ENCODE results near the gene MOK.

- TF ChIP-seq, protein P1, sequence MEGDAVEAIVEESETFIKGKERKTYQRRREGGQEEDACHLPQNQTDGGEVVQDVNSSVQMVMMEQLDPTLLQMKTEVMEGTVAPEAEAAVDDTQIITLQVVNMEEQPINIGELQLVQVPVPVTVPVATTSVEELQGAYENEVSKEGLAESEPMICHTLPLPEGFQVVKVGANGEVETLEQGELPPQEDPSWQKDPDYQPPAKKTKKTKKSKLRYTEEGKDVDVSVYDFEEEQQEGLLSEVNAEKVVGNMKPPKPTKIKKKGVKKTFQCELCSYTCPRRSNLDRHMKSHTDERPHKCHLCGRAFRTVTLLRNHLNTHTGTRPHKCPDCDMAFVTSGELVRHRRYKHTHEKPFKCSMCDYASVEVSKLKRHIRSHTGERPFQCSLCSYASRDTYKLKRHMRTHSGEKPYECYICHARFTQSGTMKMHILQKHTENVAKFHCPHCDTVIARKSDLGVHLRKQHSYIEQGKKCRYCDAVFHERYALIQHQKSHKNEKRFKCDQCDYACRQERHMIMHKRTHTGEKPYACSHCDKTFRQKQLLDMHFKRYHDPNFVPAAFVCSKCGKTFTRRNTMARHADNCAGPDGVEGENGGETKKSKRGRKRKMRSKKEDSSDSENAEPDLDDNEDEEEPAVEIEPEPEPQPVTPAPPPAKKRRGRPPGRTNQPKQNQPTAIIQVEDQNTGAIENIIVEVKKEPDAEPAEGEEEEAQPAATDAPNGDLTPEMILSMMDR (IDR thresholded peaks at IDR 0.05): no peak
- no peak for TF ChIP-seq POLR2A (IDR thresholded peaks at IDR 0.05)
These were observed 40.3 kb upstream of the MOK start for GRCh38 chr14:102345232-102345631.

All from uterus (tissue), 2 donors.